SKM-1 (cell line): ENCODE measurements around the gene FAN1.

ENCODE experiments used
- DNase-seq: peaks from one replicate; lab custom pipeline; 2025; ENCODE audit not compliant: unreplicated experiment; lab: John Stamatoyannopoulos, UW

FAN1 gene

GRCh38 chr15:30954674-30955073 is 51.0 kb downstream of the FAN1 start:
- no peak for DNase-seq

DNA sequence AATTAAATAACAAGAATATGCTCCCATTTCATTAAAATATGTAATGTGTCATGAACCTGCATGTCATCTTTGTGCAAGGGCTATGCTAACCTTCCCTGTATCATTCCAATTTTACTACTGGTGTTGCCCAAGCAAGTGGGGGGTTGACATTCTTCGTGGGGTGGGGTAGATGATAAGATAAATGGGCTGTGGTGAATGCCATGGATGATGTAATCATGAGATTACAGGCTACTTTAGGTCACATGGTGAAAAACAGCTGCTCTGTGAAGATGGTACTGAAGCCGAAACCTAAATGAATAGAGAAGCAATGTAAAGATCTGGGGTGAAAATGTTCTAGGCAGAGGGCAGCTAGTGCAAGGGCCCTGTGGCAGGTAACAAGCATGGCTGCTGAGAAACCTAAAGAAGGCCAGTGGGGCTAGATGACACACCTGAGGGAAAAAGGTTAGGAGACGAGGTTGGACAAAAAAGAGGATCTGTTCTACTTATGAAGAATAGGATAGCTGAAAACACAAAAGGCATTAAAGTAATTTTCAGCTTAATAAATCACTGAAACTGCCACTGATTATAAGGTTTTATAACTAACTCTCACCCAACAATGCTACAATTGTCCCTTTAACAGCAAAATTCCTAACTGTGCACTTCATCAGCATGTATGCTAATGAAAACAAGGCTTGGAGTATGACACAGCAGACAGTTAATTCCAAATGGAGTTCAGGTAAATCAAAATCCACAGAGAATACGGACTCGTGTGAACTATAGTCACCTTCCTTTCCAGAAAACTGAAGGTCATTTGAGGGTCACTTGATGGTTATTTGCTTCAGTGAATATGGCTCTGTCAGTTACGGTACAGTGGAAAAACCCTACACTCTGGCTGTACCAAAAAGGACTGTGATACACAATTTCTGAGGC is 52.8 kb downstream of the FAN1 start:
- no peak for DNase-seq

- DNase-seq = no peak
Measured at GRCh38 chr15:30958219-30958618, 54.5 kb downstream of the FAN1 start.

DNA sequence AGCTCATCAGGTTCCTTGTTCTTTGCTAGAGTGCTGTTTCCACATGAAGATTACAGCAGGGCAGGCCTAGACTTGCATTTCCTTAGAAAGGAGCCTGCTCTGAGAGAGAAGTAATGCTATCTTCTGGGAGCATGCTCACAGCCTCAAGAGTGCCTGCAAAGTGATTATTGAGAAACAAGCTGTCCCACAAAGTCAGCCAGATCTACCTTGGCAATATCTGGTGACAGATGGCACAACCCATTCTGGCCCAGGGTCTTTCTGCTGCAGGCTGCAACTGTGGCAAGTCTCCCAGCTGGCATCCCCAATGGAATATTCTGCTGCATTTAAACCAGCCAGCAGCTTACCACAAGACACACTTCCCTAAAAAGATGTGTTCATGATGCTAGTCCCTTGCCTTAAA is 58.4 kb downstream of the FAN1 start:
- peak; percentile 57 for DNase-seq

- no peak for DNase-seq
Measured at GRCh38 chr15:30962659-30963058, 58.9 kb downstream of the FAN1 start.

- DNase-seq = no peak
Measured at GRCh38 chr15:30963681-30964080, 60.0 kb downstream of the FAN1 start.

DNA sequence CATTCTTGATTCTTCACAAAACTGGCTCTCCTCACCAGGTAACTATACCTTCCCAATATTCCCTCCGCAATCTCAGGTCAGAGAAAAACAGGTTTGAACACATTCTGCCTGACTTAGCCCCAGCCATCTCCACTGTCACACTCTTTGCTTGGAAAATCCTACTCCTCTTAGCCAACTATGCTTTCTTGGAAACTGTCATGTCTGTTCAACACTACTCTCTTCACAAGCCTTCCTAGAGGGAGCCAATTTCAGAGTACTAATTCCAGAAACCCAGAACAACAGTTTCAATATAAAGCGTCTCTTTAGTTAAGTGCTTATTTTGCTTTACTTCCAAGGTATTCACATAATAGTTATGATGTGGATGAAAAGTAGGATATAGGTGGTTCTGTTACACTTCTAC is 66.0 kb downstream of the FAN1 start:
- DNase-seq = no peak

DNA sequence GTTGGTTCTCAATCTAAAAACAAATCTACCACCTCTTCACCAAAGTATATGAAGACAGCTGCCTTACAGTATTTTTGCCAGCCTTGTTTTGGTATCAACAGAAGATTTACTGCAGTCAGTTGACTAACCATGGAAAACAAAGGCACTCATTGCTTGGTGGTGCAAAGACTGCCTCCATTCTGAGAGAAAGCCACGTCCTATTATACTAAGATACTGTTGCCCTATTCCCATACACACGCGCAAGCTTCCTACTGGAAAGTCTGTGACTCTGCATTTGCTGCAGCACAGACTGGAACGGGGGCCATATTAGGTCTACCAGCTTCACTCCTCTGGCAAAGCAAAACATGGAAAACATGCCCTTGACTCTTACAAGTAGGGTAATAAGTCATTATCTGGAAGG is 69.7 kb downstream of the FAN1 start:
- no peak for DNase-seq

DNA sequence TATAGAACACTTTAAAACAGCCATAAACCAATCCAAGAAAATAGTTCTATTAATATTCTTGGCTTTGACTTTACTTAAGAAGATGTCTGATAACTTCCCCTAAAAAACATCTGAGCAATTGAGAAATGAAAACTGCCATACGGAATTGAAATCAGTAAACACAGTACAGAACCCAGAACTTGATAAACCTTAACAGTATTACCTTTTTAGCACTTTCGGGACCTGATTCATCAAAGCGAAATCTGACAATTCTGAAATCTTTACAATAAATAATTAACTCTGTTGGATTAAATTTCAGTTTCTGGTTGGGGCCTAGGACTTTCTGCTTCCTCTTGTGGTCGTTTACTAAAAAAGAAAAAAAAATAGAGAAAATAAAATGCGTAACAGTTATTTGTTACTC is 70.4 kb downstream of the FAN1 start:
- no peak for DNase-seq

DNA sequence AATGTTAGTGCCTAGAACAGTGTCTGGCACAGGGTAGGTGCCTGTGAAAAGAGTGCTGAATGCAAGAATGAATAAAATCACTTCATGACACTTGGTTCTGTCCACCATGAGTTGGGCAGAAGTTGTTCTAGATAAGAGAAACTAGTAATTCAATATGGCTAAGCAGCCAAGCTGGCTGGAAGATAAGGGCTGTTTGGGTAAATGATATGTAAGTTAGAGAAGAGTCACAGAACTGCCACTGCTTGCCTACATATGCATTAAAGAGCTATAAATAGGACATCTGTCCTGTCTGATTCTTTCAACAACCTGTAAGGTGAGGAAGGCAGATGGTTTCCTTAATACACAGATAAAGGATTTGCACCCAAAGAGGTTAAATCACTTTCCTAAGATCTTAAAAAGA is 74.6 kb downstream of the FAN1 start:
- DNase-seq = no peak

- DNase-seq = peak; percentile 22
Measured at GRCh38 chr15:30979457-30979856, 75.7 kb downstream of the FAN1 start.

GRCh38 chr15:30984118-30984517 is 80.4 kb downstream of the FAN1 start:
- no peak for DNase-seq

GRCh38 chr15:30984542-30984941 is 80.8 kb downstream of the FAN1 start:
- no peak for DNase-seq

- no peak for DNase-seq
Measured at GRCh38 chr15:30985081-30985531, 81.4 kb downstream of the FAN1 start.

DNA sequence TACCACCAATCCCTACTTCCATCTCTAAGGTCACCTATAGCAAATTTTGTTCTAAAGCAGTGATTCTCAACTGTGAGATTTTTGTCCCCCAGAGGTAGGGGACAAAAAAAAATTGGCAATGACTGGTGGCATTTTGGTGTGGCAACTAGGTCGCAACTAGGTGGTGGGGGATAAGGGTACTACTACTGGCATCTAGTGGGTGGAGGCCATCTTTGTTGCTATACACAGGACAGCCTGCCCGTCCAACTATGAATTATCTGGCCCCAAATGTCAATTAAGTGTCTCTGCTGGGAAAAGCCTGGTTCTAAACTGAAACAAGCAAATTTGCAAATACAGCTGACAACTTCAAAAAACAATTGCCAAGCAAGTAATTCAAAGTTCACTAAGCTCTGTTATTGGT is 86.3 kb downstream of the FAN1 start:
- DNase-seq = no peak

DNA sequence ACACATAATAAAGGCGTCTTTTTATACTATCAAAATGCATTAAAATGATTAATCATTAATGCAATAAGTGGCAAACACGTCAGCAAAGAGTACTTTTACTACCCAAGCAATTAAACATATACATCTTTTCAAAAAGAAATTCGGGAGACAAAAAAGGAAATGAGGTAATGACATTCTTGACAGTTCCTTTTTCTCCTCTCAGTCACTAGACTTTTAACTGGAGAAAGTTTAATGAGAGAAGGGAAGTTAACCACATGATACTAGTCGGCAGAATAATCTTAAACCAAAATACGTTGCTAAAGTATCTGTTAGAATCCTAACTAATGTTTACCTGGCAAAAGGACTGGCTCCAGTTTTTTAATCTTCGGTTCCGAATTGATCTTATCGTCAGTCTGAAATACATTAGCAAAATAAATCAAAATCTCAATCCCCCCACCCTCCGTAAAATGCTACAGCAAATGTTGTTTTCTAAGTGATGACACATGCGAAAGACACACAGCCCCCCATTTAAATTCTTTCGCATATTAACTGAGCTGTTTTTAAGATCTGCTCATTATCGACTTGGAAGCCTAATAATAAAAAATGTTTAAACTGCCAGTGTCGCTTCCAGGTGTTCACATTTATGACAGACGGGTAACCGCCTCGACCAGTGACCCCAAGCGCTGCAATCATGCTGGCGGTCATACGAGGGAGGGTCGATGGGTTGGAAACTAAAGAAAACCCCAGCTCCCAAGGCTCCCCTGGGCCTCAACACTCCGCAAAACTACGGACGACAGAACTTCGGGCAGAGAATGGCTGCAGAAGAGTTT is 86.9 kb downstream of the FAN1 start:
- peak; percentile 38 for DNase-seq

DNA sequence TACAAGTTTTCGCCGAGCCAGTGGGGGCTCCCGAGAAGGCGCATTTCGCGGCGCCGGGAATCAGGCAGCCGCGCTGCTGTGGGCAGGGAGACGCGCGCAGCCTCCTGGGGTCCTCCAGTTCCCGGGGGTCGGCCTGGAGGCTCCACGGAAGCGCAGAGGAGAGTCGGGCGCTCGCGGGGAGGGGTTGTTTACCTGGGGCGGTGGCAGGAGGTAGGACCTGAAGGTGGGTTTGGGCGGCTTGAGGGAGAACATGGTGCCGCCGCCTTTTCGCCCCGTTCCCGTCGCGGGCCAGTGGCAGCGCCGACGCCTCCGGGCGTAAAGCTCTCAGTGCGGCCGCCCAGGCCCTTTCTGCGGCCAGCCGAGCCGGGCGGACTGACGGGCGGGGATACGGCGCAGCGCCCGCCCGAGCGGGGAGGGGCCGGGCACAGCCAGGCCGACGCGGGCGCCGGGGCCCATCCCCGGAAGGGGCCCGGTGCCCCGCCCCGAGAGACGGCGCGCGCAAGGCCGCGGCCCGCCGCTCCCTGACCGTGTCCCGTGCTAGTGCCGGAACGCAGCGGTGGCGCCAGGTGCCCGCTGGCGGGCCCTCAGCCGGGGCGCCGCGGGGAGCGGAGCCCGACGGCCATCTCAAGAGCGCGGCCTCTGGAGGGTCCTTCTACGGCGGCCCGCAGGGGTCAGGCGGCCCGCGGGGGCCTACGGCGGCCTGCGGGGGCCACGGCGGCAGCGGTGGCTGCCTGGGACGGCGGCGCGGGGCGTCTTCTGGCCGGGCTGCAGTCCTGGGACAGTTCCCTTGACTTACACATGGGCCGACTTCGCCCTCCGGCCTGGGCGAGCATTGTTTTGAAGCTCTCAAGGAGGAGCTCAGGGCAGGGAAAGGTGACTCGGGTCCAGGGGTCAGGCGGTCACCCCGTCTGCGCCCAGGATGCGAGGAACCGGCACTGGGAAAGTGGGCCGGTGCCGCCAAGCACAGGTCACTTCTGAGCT is 87.8 kb downstream of the FAN1 start, which contains the start of gene MTMR10:
TSS of gene MTMR10 (minus strand) at position 374 of the 981 bp plus-strand sequence. CDS start at position 252, 122 bp downstream.
- peak; percentile 59 for DNase-seq

DNA sequence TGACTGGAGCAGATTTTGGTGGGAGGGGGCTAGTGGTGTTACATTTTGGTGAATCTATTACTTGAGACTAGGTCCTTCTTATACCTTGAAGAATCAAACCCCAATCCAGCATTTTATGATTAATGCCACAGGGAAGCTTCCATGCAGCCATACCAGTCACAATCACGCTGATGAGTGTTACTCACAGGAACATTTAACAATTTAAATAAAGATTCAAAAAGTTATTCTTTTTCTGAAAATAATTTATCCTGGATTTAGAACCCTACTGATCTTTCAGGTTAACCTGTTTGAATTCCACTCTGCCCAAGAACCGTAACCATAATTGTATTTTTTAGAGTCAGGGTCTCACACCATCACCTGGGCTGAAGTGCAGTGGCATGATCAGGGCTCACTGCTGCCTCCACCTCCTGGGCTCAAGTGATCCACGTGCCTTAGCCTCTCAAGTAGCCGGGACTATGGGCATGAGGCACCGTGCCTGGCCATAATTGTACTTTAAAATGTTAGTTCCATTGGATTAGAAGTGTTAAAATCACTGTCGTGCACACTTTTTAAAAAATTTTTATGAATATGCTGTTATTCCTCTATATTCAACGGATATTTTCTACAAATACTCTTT is 88.6 kb downstream of the FAN1 start:
- no peak for DNase-seq
